GM19035 (cell line): ENCODE data around the gene TJP3.
"Not testable (repeated sequence)": the region's sequence is repeated elsewhere in the genome, so short reads cannot be mapped to it uniquely, and the experiment has no call there.

Experiments
- ATAC-seq: cut with Tn5 transposase; IDR thresholded peaks from one replicate; pipeline ENCODE4 v1.9.1; 2021; ENCODE audit not compliant: unreplicated experiment

The TJP3 gene

GRCh38 chr19:3708207-3708931, at the start of gene TJP3:
Gene TJP3, plus strand, starts transcription at chr19:3708384. Its CDS starts 20,049 bp downstream, at chr19:3728433.
- ATAC-seq: no peak

- no peak for ATAC-seq
These were observed 49.1 kb upstream of the TJP3 start for GRCh38 chr19:3658870-3659745.

GRCh38 chr19:3659746-3660112, 48.5 kb upstream of the TJP3 start:
- ATAC-seq: no peak

- ATAC-seq: no peak
These were observed 47.5 kb upstream of the TJP3 start for GRCh38 chr19:3660493-3661219.

- ATAC-seq: no peak
These were observed 46.6 kb upstream of the TJP3 start for GRCh38 chr19:3661284-3662238.

GRCh38 chr19:3663838-3664237, 44.3 kb upstream of the TJP3 start:
- ATAC-seq: no peak

- ATAC-seq: no peak
These were observed 43.1 kb upstream of the TJP3 start for GRCh38 chr19:3664879-3665642.

GRCh38 chr19:3665681-3666544, 42.3 kb upstream of the TJP3 start:
- no peak for ATAC-seq

GRCh38 chr19:3666545-3666856, 41.7 kb upstream of the TJP3 start:
- not testable (repeated sequence) for ATAC-seq

GRCh38 chr19:3667037-3667638, 41.0 kb upstream of the TJP3 start:
- ATAC-seq: no peak

GRCh38 chr19:3667766-3668165, 40.4 kb upstream of the TJP3 start:
- ATAC-seq: no peak

GRCh38 chr19:3668331-3669081, 39.7 kb upstream of the TJP3 start:
- no peak for ATAC-seq

GRCh38 chr19:3669082-3669946, 38.9 kb upstream of the TJP3 start:
- ATAC-seq: no peak

- no peak for ATAC-seq
These were observed 38.0 kb upstream of the TJP3 start for GRCh38 chr19:3669947-3670795.

- no peak for ATAC-seq
These were observed 37.1 kb upstream of the TJP3 start for GRCh38 chr19:3670796-3671679.
